SKM-1 (cell line): ENCODE measurements around the gene AKR1A1.
"Not testable (repeated sequence)": the region's sequence is repeated elsewhere in the genome, so short reads cannot be mapped to it uniquely, and the experiment has no call there.

Experiments
- DNase-seq: peaks from one replicate; lab custom pipeline; 2025; ENCODE audit not compliant: unreplicated experiment; lab: John Stamatoyannopoulos, UW

Gene AKR1A1

DNA sequence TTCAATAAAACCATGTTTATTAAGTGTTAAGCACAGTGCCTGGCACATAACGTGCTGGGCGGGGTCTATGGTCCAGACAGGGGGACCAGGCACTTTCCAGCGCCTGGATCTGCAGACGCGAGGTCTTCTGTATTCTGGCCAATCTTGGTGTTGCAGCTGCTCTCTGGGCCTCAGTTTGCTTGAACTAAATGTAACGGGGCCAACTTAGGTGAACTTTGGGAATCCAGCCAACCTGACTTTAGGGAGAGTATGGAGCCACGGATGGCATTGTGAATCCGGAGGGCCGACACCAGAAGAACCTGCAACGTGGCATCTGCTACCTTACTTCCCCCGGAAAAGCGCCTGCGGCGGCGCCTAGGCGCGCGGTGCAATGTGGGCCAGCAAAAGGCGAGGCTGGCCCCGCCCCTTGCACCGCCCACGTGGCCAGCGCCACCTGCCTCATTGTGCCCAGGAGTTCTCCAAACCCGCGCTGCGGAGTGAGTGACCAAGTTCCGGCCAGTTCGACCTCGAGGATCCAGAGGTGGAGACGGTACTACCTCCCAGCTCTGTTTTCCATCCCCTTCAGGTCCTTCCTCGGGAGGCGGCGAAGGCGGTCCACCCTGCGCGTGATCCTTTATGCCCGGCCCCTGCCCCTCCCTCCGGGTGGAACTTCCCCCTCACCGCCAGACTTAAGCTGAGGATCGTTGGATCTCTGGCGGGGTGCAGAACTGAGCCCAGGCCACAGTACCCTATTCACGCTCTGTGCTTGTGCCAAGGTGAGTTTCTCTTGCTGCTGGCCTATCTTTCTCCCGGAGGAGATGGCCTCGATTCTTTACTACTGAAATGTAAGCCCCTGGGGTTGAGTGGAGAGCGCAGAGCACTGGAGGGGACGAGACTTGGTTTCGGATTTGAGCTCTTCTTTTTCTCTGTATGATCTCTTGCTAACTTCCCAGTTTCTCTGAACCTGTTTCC, at the start of gene AKR1A1:
TSS of gene AKR1A1 (plus strand) at position 426 of the 951 bp plus-strand sequence. CDS start 10,969 bp downstream, outside the sequence.
- DNase-seq = peak; percentile 84

DNA sequence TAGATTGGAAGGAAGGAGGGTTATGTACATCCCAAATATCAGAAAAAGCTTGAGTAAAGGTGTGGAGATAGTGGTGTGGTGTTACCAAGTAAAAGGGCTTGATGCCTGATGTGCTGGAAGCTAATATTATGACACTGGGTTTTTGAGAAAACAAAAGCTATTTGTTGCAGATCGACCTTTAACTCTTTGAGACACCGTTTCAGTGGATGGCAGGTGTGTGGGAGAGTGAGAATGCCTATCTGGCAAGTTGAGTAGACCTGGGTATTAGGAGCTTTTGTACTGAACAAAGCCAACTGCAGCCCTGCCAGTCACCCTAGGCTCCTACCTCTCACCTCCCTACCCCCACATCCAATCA, 49.1 kb upstream of the AKR1A1 start:
- DNase-seq = no peak

GRCh38 chr1:45503462-45504360, 46.9 kb upstream of the AKR1A1 start:
- no peak for DNase-seq

DNA sequence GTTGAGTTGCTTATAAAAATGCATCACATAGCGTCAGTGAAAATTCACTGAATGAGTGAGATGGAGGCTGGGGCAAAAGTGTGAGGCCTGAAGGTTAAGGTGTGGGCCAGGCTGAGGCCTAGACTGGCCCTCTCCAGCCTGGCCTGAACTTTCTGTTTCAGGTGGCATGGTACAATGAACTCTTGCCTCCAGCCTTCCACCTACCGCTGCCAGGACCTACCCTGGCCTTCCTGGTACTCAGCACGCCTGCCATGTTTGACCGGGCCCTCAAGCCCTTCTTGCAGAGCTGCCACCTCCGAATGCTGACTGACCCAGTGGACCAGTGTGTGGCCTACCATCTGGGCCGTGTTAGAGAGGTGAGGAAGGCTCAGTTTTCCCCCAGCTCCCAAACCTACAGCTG, 43.4 kb upstream of the AKR1A1 start:
- no peak for DNase-seq

DNA sequence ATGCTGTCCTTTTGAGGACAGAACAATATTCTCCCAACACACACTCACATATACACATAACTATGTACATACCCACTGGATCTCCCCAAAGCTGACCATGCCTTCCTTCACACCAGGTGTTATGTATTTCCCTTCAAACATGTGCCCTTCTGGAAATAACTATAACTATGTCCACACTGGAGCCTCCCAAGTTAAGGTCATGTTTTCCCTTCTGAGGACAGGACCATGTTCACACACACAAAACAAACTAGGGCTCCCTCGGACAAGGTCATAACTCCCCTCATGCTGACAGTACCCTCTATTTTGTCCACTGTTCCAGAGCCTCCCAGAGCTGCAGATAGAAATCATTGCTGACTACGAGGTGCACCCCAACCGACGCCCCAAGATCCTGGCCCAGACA, 42.7 kb upstream of the AKR1A1 start:
- no peak for DNase-seq

- DNase-seq = no peak
Measured at GRCh38 chr1:45508295-45509151, 42.1 kb upstream of the AKR1A1 start.

DNA sequence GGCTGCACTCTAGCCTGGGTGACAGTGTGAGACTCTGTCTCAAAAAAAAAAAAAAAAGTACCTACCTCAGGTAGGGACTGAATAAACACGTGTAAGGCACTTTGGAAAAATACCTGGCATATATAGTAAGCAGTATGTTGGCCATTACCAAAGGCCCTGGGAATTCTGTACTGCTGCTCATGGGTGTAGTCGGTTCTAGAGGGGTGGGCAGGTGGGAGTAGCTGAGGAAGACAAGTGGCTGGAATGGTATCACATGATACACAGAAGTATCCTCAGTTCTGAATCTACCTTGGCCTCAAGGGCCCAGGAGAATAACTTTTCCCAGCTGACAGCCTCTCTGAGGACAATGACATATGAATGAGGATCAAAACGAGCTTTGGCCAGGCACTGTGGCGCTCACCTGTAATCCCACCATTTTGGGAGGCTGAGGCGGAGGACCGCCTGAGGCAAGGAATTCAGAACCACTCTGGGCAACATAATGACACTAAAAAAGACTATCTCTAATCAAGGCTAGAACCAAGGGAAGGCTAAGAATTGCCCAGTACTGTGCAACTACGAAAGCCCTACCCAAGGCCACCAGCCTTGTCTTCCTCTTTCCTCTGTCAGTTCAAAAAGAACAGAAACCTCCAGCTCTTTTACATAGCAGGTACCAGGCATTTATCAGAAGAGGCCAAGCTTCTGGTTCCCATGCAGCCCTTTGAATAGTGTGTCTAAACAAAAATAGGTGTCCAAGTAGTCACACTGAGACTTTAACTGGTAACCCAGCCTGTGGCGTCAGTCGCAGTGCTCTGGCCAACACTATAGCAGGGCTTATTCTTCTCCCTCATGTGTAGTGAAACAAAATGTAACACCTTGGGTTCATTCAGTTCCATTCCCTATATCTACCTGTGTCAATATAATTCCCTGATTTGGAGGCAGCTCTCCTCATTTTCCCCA, 40.3 kb upstream of the AKR1A1 start:
- no peak for DNase-seq

DNA sequence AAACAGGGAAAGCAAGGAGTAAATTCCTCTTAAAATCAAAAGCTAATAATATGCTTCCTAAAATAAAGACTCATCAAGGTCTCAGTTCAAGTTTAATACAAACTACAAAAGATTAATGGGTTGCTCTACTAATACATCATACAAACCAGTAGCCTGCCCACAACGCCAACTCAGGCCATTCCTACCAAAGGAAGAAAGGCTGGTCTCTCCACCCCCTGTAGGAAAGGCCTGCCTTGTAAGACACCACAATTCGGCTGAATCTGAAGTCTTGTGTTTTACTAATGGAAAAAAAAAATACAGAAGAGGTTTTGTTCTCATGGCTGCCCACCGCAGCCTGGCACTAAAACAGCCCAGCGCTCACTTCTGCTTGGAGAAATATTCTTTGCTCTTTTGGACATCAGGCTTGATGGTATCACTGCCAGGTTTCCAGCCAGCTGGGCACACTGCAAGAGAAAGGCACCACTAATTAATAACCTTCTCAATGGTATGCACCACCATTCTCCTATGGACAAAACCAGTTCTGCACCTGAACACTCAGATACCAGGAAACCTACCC, 39.6 kb upstream of the AKR1A1 start:
- DNase-seq = no peak

GRCh38 chr1:45512641-45513054, 38.0 kb upstream of the AKR1A1 start:
- DNase-seq = peak; percentile 54

- not testable (repeated sequence) for DNase-seq
Measured at GRCh38 chr1:45513532-45514260, 36.9 kb upstream of the AKR1A1 start.

GRCh38 chr1:45516036-45516435, 34.6 kb upstream of the AKR1A1 start:
- no peak for DNase-seq

- DNase-seq = no peak
Measured at GRCh38 chr1:45516465-45516864, 34.2 kb upstream of the AKR1A1 start.

- not testable (repeated sequence) for DNase-seq
Measured at GRCh38 chr1:45518366-45518765, 32.3 kb upstream of the AKR1A1 start.

DNA sequence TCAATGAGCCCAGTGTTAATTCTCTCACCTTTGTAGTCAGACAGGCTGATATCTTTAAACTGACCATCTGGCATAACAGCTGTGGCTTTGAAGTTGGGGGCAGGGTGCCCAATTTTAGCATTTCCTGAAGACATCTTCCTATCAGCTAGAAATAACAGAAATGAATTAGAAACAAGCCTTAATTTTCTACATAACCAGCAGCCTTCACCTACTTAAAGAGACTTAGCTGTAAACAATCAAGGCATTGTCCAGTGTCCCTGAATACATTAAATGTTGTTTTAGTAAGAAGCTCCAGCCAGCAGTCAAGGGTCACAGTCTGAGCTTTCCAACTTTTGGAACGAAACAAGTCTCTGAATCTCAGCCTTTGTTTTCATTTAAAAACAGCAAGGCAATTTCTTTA, 31.7 kb upstream of the AKR1A1 start:
- no peak for DNase-seq

DNA sequence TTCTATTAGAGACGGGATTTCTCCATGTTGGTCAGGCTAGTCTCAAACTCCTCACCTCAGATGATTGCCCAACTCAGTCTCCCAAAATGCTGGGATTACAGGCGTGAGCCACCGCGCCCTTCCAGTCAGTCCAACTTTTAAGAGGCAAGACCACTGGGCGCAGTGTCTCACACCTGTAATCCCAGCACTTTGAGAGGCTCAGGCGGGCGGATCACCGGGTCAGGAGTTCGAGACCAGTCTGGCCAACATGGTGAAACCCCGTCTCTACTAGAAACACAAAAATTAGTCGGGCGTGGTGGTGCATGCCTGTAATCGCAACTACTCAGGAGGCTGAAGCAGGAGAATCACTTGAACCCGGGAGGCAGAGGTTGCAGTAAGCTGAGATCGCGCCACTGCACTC, 30.9 kb upstream of the AKR1A1 start:
- DNase-seq = not testable (repeated sequence)

- peak; percentile 89 for DNase-seq
Measured at GRCh38 chr1:45521413-45522323, 29.0 kb upstream of the AKR1A1 start, which contains the start of gene PRDX1. PRDX1 (minus strand) TSS chr1:45521884; CDS start chr1:45519043, 2,841 bp downstream.

DNA sequence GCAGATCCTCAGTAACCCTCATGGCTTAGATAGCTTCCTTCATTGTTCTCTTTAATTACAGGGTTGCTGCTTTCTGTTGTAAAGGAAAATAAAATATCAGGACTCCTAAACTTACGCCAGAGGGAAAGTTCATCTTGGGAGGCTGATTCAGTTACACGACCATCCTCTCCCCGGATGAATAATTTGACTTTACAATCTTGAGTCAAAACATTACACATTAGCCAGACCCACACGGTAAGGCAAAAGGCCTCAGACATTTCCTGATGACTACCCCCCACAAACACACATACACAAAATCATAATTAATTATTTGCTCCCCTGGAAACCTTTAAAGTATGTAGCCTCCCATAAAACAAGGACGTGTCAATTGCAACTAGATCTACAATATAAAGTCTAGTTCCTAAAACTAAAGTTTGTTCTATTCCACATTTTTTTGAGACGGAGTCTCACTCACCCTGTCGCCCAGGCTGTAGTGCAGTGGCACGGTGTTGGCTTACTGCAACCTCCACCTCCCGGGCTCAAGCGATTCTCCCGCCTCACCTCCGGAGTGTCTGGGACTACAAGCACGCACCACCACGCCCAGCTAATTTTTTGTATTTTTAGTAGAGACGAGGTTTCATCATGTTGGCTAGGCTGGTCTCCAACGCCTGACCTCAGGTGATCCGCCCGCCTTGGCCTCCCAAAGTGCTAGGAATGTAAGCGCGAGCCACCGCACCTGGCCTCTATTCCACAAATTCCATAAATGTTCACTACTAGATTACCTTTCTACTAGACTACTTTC, 28.1 kb upstream of the AKR1A1 start:
- DNase-seq = no peak
